K562 (cell line): ENCODE results near the gene HNRNPK. TPM values are rescaled to one million over a fixed set of nuclear protein-coding genes. Genes with fewer than 3 reads are reported as not detected.
A peak's percentile ranks its signal among the peaks of the same experiment; 100 is the strongest.

Source experiments
- CEBPZ ChIP-seq: fragments of 150-350 bp; IDR thresholded peaks from 2 replicates; pipeline ENCODE4 v1.6.1; 2014; ENCODE audit warnings: low read depth, mild to moderate bottlenecking, low read length, borderline replicate concordance
- CHD2 ChIP-seq: IDR thresholded peaks from 2 replicates; pipeline ENCODE4 v1.6.1; 2011; ENCODE audit warnings: low read depth, low read length
- CTCF ChIP-seq, 3 experiments: IDR thresholded peaks in 2 of 3; conservative IDR thresholded peaks in 1 of 3; 2 replicates each; pipeline ENCODE4 v1.5.1; 2011 to 2012; ENCODE audit warnings: low read length in 3 of 3, mild to moderate bottlenecking in 3 of 3, control low read depth in 2 of 3, improper control_type of control experiment in 1 of 3, inconsistent platforms in 1 of 3, low read depth in 1 of 3, mixed read lengths in 1 of 3, moderate library complexity in 1 of 3; ENCODE audit not compliant: insufficient read depth in 2 of 3
- GTF2B ChIP-seq: IDR thresholded peaks from 2 replicates; pipeline ENCODE4 v1.6.1; 2011; ENCODE audit not compliant: insufficient read length; ENCODE audit errors: extremely low read depth
- HNRNPLL ChIP-seq: fragments of 200-400 bp; formaldehyde crosslinking; IDR thresholded peaks from 2 replicates; pipeline ENCODE4 v1.6.1; 2017; ENCODE audit warnings: low read length, low read depth, mild to moderate bottlenecking; ENCODE audit not compliant: poor library complexity, severe bottlenecking
- NBN ChIP-seq: fragments of 450-650 bp; IDR thresholded peaks from 2 replicates; pipeline ENCODE4 v1.6.1; 2016; ENCODE audit warnings: low read depth, mild to moderate bottlenecking
- PBX2 ChIP-seq, 2 experiments: IDR thresholded peaks in 1 of 2; conservative IDR thresholded peaks in 1 of 2; 2 replicates each; pipeline ENCODE4 v1.6.1; 2016; ENCODE audit warnings: low read depth in 2 of 2, mild to moderate bottlenecking in 1 of 2, missing compliant biosample characterization in 1 of 2, missing genetic modification characterization in 1 of 2, moderate library complexity in 1 of 2
- PHF20 ChIP-seq: fragments of 450-650 bp; IDR thresholded peaks from 2 replicates; pipeline ENCODE4 v1.6.1; 2018; ENCODE audit not compliant: partially characterized antibody
- PHF21A ChIP-seq: fragments of 450-650 bp; IDR thresholded peaks from 2 replicates; pipeline ENCODE4 v1.6.1; 2017; ENCODE audit warnings: low read depth, borderline replicate concordance
- PML ChIP-seq: IDR thresholded peaks from 2 replicates; pipeline ENCODE4 v1.6.1; 2012; ENCODE audit warnings: low read length, inconsistent platforms
- POLR2A ChIP-seq: fragments of 450-650 bp; conservative IDR thresholded peaks from 2 replicates; pipeline ENCODE4 v1.6.1; 2016
- RAD21 ChIP-seq, 2 experiments: fragments of 250-450 bp in 1 of 2; fragments of 450-650 bp in 1 of 2; sonication (Bioruptor Pico) in 1 of 2; formaldehyde crosslinking in 1 of 2; IDR thresholded peaks in 1 of 2; conservative IDR thresholded peaks in 1 of 2; 2 replicates each; pipeline versions ENCODE4 v1.4.0 to v1.8.0; 2020 to 2022; ENCODE audit warnings: mild to moderate bottlenecking in 2 of 2, moderate library complexity in 1 of 2
- TEAD4 ChIP-seq, 2 experiments: sonication (generic) in 1 of 2; formaldehyde crosslinking in 1 of 2; IDR thresholded peaks; 2 replicates each; pipeline versions ENCODE4 v1.6.1 to v1.8.0; 2012 to 2022; ENCODE audit warnings: borderline replicate concordance in 1 of 2, inconsistent platforms in 1 of 2, low read length in 1 of 2, mild to moderate bottlenecking in 1 of 2, missing genetic modification reagents in 1 of 2
- ZC3H8 ChIP-seq: fragments of 450-650 bp; IDR thresholded peaks from 2 replicates; pipeline ENCODE4 v1.6.1; 2017
- ZNF174 ChIP-seq: fragments of 250-450 bp; sonication (Bioruptor Pico); IDR thresholded peaks from 2 replicates; pipeline ENCODE4 v1.4.0; 2020; ENCODE audit warnings: mild to moderate bottlenecking
- ZNF316 ChIP-seq: fragments of 450-650 bp; IDR thresholded peaks from 2 replicates; pipeline ENCODE4 v1.6.1; 2016
- ZNF324 ChIP-seq: fragments of 250-450 bp; sonication (Bioruptor Pico); IDR thresholded peaks from 2 replicates; pipeline ENCODE4 v1.4.0; 2020; ENCODE audit warnings: mild to moderate bottlenecking
- ZNF766 ChIP-seq: fragments of 200-800 bp; sonication (Bioruptor generic); conservative IDR thresholded peaks from 2 replicates; pipeline ENCODE4 v1.6.1; 2016; ENCODE audit warnings: missing genetic modification characterization, missing compliant biosample characterization
- polyA plus RNA-seq, 8 experiments: library from polyadenylated mRNA; depleted of rRNA in 4 of 8; stranded (reverse) in 5 of 8; unstranded in 3 of 8; fragments of >200 nt; fragmentation: Nextera tagmentation in 2 of 8; fragmentation: Illumina TruSeq in 1 of 8; extraction: Ambion mirVana in 2 of 8; extraction: Trizol in 1 of 8; gene quantifications; 2 replicates each; pipeline versions ENCODE4 v1.2.1 to v1.2.3, GENCODE V29; 2011 to 2014; ENCODE audit warnings: inconsistent platforms in 1 of 8, missing spikeins in 1 of 8
- total RNA-seq, 7 experiments: library from RNA; depleted of rRNA in 6 of 7; stranded (reverse); fragments of >200 nt in 6 of 7; fragmentation: Illumina TruSeq in 2 of 7; extraction: Trizol in 2 of 7; gene quantifications; 2 replicates each; pipeline versions ENCODE4 v1.2.1 to v1.2.3, GENCODE V29; 2011 to 2021; ENCODE audit warnings: low replicate concordance in 1 of 7

Gene HNRNPK
- total and polyA plus RNA-seq, 9 of the 15 experiments (the other 6 are each of a cell fraction or from before 2014, with no cell fraction given): 224 to 883 (median 618) TPM

GRCh38 chr9:83920469-83920926 is 59.5 kb downstream of the HNRNPK start (continued):
- TF ChIP-seq CTCF (IDR thresholded peaks at IDR 0.05 in 2 of 3, conservative IDR thresholded peaks at IDR 0.05 in 1 of 3; ENCODE audit: insufficient read depth in 2 of 3, low read depth in 1 of 3, low read length in 3 of 3) (peak in 2 of 3 experiments; percentile 31 to 55; a peak in 4 of 6 replicates), ZNF324 (no peak), PBX2 (CRISPR knock-in tag; IDR thresholded peaks at IDR 0.05; ENCODE audit: low read depth) (no peak), PBX2 (tag; conservative IDR thresholded peaks at IDR 0.05; ENCODE audit: low read depth) (no peak), ZNF174 (CRISPR knock-in tag) (no peak), ZC3H8 (peak; percentile 79; the same call in 1 of the 2 replicates), CEBPZ (no peak), RAD21 (CRISPR knock-in tag; conservative IDR thresholded peaks at IDR 0.05 in 1 of 2, IDR thresholded peaks at IDR 0.05 in 1 of 2) (peak in 1 of 2 experiments; percentile 45; a peak in 2 of 4 replicates), PHF21A (peak; percentile 20; the same call in 1 of the 2 replicates), PML (peak; percentile 74; the same call in 1 of the 2 replicates), ZNF766 (CRISPR knock-in tag) (peak; percentile 31; the same call in 1 of the 2 replicates), GTF2B (peak; percentile 24), PHF20 (no peak), NBN (0 out of 2 replicates have a peak, but pooled peaks have one; percentile 53), CHD2 (0 out of 2 replicates have a peak, but pooled peaks have one; percentile 11), POLR2A (peak; percentile 66), TEAD4 (IDR thresholded peaks at IDR 0.05; ENCODE audit: low read length) (peak; percentile 46; the same call in 1 of the 2 replicates), TEAD4 (CRISPR knock-in tag; IDR thresholded peaks at IDR 0.05; ENCODE audit: borderline replicate concordance) (no peak), ZNF316 (no peak), HNRNPLL (peak; percentile 50)
